HG02884 (cell line): Measurements from ENCODE around the gene MEF2B.
"Not testable (repeated sequence)": the region's sequence is repeated elsewhere in the genome, so short reads cannot be mapped to it uniquely, and the experiment has no call there.

Source experiments
- ATAC-seq: cut with Tn5 transposase; IDR thresholded peaks from one replicate; pipeline ENCODE4 v1.9.1; 2021; ENCODE audit warnings: mild to moderate bottlenecking, moderate library complexity; ENCODE audit not compliant: unreplicated experiment

The MEF2B gene

DNA sequence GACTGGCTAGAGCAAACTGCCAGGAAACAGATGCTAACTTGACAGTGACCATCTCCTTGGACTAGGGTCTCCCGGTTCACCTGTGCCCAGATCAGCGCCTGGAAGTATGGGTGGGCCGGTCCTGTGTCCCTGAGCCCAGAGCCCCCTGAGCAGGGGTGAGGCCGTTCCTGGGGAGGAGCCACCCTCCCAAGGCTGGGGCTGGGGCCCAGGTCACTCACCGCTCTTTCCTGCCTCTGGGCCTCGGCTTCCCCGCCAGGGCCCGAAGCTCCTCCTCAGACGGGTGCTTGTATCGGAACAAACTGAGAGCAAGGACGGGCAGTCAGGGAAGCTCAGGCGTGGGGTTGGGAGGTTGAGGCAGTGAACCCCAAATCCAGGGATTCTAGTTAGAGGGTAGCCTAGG is 37.2 kb downstream of the MEF2B start:
- no peak for ATAC-seq

DNA sequence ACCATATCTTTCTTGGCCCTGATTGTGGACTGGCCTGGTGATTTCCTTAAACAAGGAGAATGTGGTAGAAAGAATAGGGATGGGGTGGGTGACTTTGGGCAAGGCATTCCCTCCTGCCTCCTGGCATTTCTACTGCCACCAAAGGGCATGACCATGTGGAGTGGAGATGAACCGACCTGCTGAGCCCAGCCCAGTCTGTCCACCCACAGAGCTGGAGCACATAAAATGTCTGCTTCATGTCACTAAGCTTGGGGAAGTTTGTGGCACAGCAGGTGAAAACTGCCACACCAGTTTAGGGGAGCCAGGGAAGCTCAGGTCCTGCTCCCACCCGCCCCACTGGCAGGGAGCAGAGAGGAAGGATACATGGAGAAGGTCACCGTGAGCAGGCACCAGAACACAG is 38.1 kb downstream of the MEF2B start:
- no peak for ATAC-seq

DNA sequence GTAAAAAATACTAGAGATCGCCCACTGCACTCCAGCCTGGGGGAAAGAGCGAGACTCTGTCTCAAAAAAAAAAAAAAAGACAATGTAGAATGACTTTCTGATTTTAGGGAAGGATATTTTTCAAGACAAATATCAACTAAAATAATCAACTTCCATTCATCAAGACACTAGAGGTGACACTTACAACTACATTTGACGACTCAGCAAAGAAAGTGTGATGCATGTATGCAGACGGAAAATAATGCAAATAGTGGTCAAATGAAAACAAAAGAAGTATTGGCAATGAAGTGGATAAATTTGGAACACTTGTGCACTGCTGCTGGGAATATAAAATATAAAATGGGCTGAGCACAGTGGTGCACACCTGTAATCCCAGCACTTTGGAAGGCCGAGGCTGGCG is 44.0 kb downstream of the MEF2B start:
- no peak for ATAC-seq

- ATAC-seq, result no peak
Measured at GRCh38 chr19:19123386-19123785, 46.7 kb downstream of the MEF2B start.

DNA sequence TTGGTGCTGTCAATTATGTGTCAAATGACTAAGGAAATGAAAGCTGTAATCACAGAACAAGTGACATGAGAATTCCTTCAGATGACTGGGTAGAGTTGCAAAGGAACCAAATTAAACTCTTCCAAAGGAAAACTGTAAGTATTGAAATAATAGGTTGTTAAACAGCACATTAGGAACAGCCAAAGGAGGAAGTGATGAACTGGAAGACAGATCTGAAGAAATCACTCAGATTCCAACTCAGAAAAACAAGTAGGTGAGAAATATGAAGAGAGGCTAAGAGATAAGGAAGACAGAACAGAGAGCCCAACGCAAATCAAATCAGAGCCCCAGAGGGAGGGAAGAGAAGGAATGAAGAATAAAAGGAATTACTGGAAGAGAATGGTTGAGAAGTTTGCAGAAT is 47.2 kb downstream of the MEF2B start:
- ATAC-seq, result no peak

DNA sequence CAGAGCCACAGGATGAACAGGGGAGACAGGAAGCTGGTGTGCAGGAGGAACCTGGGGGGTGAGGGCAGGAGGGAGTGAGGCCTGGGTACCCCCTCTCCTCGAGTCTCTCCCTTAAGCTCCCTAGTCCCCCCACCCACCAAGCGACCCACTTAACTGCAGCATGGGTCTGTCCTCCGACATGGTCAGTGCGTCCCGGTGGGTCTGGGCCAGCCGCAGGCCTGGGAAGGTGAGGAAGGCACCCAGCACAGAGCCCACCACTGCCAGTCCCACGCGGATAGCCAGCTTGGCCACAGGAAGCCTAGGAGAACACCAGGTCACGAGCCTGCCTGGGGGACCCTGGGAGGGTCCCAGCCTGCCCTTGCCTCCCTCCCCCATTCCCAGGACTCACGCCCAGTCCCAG is 48.7 kb downstream of the MEF2B start:
- no peak for ATAC-seq

- ATAC-seq, result no peak
Measured at GRCh38 chr19:19120308-19121231, 49.5 kb downstream of the MEF2B start.

DNA sequence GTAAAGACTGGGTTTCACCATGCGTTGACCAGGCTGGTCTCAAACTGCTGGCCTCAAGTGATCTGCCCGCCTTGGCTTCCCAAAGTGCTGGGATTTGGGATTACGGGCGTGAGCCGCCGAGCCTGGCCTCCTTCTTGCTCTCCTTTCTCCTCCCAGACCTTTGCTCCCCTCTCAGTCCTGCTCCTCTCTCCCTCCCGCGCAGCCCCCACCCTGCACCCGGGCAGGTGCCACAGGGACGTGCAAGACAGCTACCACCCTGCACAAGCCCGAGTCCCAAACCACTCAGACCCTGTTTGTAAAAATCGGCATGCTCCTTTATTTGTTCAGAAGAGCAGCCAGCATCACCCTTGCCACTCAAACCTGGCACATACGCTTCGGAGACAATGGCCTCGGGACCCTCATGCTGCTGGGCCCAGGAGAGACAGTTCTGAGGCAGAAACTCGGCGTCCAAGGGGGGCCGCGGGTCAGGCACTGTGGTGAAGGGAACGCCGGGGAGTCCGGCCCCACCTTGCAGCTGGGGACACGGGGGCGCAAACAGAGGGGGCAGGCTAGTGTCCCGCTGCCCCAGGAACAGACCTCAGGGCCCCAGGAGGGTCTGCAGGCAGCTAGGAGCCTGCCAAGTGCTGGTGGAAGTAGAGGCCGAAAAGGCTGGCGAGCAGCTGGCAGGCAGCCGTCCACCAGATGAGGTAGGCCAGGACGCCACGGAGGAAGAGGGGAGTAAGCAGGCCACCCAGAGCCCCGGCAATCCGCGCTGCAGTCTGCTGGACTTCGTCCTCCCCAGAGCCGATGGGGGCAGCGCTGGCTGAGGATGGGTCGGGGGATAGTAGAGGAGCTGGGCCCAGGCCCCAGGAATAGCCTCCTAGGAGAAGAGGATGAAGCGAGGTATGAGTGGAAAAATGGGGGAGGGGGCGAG is 50.5 kb downstream of the MEF2B start:
- no peak for ATAC-seq

GRCh38 chr19:19115954-19116353 is 54.1 kb downstream of the MEF2B start:
- ATAC-seq, result no peak

GRCh38 chr19:19113040-19113626 is 56.9 kb downstream of the MEF2B start:
- no peak for ATAC-seq

GRCh38 chr19:19111967-19112580 is 58.0 kb downstream of the MEF2B start:
- ATAC-seq, result no peak

- ATAC-seq, result no peak
Measured at GRCh38 chr19:19111136-19111835, 58.8 kb downstream of the MEF2B start.

GRCh38 chr19:19110410-19111135 is 59.5 kb downstream of the MEF2B start:
- no peak for ATAC-seq

DNA sequence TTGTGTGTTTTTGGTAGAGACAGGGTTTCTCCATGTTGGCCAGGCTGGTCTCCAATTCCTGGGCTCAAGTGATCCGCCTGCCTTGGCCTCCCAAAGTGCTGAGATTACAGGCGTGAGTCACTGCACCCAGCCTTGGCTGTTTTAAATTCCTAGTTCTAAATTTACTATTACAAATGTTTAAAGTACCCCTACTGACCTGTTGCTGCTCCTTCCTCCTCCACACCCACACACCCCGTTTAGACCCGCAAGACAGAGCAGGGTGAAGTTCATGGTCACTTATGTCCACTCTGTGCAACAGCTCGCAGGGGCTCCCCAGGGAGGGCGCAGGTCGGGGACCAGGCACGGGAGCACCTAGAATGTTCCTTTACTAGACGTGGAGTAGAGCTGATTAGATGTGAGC is 60.5 kb downstream of the MEF2B start:
- no peak for ATAC-seq

DNA sequence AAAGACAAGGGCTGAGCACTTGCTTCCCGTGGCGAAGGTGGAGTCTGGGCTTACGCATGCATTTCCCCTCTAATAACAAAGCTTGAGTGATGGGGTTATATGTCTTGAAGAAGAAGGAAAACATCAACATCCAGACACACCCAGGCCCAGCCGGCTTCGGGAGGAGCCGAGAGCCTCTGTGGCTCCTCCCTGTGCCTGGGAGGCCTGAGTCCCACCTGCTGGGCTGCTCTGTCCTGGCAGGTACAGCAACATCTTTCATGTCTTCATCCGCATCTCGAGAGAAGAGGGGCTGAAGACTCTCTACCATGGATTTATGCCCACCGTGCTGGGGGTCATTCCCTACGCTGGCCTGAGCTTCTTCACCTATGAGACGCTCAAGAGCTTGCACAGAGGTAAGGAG is 62.4 kb downstream of the MEF2B start:
- no peak for ATAC-seq

DNA sequence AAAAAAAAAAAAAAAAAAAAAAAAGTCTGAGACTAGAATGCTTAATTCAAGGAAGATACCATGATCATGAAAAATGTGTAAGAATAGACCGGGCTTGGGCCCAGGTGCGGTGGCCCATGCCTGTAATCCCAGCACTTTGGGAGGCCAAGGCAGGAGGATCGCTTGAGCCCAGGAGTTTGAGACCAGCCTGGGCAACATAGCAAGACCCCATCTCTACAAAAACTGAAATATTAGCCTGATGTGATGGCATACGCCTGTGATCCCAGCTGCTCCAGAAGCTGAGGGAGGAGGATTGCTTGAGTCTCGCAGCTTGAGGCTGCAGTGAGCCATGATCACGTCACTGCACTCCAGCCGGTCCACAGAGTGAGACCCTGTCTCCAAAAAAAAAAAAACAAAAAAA is 63.1 kb downstream of the MEF2B start:
- ATAC-seq, result not testable (repeated sequence)

GRCh38 chr19:19106056-19106551 is 64.0 kb downstream of the MEF2B start:
- no peak for ATAC-seq

DNA sequence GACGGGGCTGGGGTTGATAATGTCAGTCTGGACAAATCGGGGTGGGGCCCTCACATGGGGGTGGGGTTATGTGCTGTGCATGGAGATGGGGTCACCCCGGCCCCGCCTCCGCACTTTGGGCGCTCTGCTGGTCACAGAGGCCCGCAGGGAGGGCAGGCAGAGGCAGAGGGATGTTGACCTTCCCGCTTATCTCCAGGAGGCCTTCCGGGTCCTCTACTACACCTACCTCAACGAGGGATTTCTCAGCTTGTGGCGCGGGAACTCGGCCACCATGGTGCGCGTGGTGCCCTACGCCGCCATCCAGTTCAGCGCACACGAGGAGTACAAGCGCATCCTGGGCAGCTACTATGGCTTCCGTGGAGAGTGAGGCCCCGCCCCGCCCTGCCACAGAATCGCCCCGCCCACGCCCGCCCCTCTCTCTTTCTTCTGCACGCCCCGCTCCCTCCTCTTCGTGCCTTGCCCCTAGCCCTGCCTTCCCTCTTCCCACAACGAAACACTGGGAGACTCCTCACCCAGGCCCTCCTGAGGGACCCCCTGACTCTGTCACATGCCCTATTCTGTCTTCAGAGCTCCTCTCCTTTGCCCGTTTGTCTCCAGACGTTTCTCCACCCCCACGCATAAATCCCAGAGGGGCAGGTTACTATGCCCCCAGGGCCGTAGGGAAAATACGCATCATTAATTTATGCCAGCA is 64.6 kb downstream of the MEF2B start:
- no peak for ATAC-seq

GRCh38 chr19:19103167-19103566 is 66.9 kb downstream of the MEF2B start:
- ATAC-seq, result no peak
